Coronary artery (tissue), 2 donors: ENCODE results near the gene GOLGA6L2.

Experiments used
- DNase-seq: peaks from one replicate; pipeline ENCODE4 v3.0.0-alpha.2; 2017; ENCODE audit warnings: low spot score
- H3K27ac ChIP-seq, 2 donors: fragments of 200-600 bp; sonication (generic); one replicate each; pipeline ENCODE4 v1.5.1; 2016 to 2019
- H3K4me3 ChIP-seq: fragments of 200-600 bp; sonication (generic); 2 replicates; pipeline ENCODE4 v1.5.1; 2016; ENCODE audit warnings: mild to moderate bottlenecking, moderate library complexity
- CTCF ChIP-seq: fragments of 200-600 bp; sonication (generic); IDR thresholded peaks from one replicate; pipeline ENCODE4 v1.5.1; 2019; ENCODE audit warnings: antibody characterized with exemption

GOLGA6L2 gene

GRCh38 chr15:23472678-23473077 lies 25.6 kb upstream of the GOLGA6L2 start:
- no peak for TF ChIP-seq CTCF
- no peak overlapping the region for H3K4me3 ChIP-seq
- H3K27ac ChIP-seq: no peak overlapping the region
- no peak for DNase-seq

DNA sequence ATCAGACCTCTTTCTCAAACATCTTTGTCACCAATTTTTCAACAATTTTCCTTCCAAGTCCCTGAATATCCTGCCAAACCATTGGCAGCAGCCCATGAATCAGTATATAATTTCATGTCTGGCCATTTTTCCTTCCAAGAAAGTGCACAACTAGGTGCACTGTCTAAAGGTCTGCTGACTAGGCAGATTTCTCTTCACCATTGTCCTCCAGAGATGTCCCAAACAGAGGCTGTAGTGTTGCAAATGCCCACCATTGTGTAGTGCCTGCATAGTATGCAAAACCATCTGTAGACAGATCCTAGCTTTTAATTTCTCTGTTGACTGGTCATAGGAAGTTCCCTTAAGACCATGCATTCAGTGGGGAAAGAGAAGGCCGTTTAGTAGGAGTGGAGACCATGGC lies 25.0 kb upstream of the GOLGA6L2 start:
- no peak overlapping the region for H3K27ac ChIP-seq
- no peak for TF ChIP-seq CTCF
- no peak overlapping the region for H3K4me3 ChIP-seq
- no peak for DNase-seq

- no peak overlapping the region for H3K4me3 ChIP-seq
Observed at GRCh38 chr15:23467110-23467600, 20.1 kb upstream of the GOLGA6L2 start.

GRCh38 chr15:23457890-23458289 lies 10.8 kb upstream of the GOLGA6L2 start:
- no peak overlapping the region for H3K4me3 ChIP-seq
- no peak overlapping the region for H3K27ac ChIP-seq
- TF ChIP-seq CTCF: no peak
- no peak for DNase-seq

More at GRCh38 chr15:23467110-23467600, 20.1 kb upstream of the GOLGA6L2 start:
- no peak for TF ChIP-seq CTCF
- no peak overlapping the region for H3K27ac ChIP-seq
- DNase-seq: no peak

GRCh38 chr15:23446215-23447106 lies 582 bp downstream of the GOLGA6L2 start:
- Histone ChIP-seq H3K27ac (no peak overlapping the region), H3K4me3 (no peak overlapping the region)
- DNase-seq: no peak
- TF ChIP-seq CTCF: no peak

- no peak for TF ChIP-seq CTCF
- DNase-seq: no peak
- no peak overlapping the region for H3K27ac ChIP-seq
- no peak overlapping the region for H3K4me3 ChIP-seq
Observed at GRCh38 chr15:23444269-23444668, 2.8 kb downstream of the GOLGA6L2 start.

GRCh38 chr15:23441204-23441603 lies 5.8 kb downstream of the GOLGA6L2 start:
- no peak for TF ChIP-seq CTCF
- no peak overlapping the region for H3K4me3 ChIP-seq
- DNase-seq: no peak
- H3K27ac ChIP-seq: no peak overlapping the region
